ENCODE results near the gene GNL3.

DNA sequence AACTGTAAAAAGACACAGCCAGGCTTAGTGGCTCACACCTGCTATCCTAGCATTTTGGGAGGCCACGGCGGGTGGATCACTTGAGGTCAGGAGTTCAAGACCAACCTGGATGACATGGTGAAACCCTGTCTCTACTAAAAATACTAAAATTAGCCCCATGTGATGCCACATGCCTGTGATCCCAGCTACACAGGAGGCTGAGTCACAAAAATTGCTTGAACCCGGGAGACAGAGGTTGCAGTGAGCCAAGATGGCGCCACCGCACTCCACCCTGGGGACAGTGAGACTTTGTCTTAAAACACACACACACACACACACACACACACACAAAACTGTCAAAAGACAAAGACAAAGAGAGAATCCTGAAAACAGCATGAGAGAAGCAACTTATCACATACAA is 38.1 kb downstream of the GNL3 start:
- TF ChIP-seq CREB1 (IDR thresholded peaks at IDR 0.05) (no peak), HDAC2 (IDR thresholded peaks at IDR 0.05; ENCODE audit: borderline replicate concordance in 1 of 2, low read depth in 2 of 2, low read length in 2 of 2) (no peak)

All from H1 (cell line).